ENCODE measurements around the gene PRUNE2.

- no peak for TF ChIP-seq REST (IDR thresholded peaks at IDR 0.05; ENCODE audit: insufficient replicate concordance, low read depth)
- no peak for TF ChIP-seq CTCF (IDR thresholded peaks at IDR 0.05; ENCODE audit: insufficient read depth, low read length)
Observed at GRCh38 chr9:76891279-76891678, 14.6 kb downstream of the PRUNE2 start.

Measured in HL-60 (cell line).